HepG2 (cell line): ENCODE results near the gene PEX10. TPM values are rescaled to one million over a fixed set of nuclear protein-coding genes. Genes with fewer than 3 reads are reported as not detected.

Source experiments
- ATAC-seq: fragments of 200-7000 bp; cut with Tn5 transposase; 3 replicates; pipeline ENCODE4 v1.9.1; 2020; ENCODE audit warnings: mild to moderate bottlenecking, moderate library complexity
- BruUV-seq: library from RNA; stranded (reverse); fragments of 400-500 nt; replicated peaks from 2 replicates; lab custom pipeline; 2021; lab: Mats Ljungman, UMichigan
- CTCF ChIA-PET: fragments of 300-600 bp; formaldehyde crosslinking; extraction: SDS; loops from one replicate; lab custom pipeline; 2021; ENCODE audit warnings: low total read pairs, inconsistent platforms, low intra/inter-chr PET ratio; lab: Yijun Ruan, JAX
- POLR2A ChIA-PET: fragments of 350-600 bp; sonication (Branson Sonifier 250); formaldehyde crosslinking; loops from one replicate; lab custom pipeline; 2020; ENCODE audit warnings: antibody characterized with exemption, inconsistent platforms; lab: Yijun Ruan, JAX
- DNase-seq: peaks from one replicate; pipeline ENCODE4 v3.0.0-alpha.2; 2015; ENCODE audit warnings: low spot score
- FAIRE-seq: peaks from 3 replicates; lab custom pipeline; 2011; peaks lifted over from hg19 to GRCh38; lab: Jason Lieb, UNC
- H2AFZ ChIP-seq: one replicate; pipeline ENCODE4 v1.6.1; 2011; ENCODE audit warnings: low read length, inconsistent platforms
- H3K27ac ChIP-seq: fragments of 300-600 bp; 3 replicates; pipeline ENCODE4 v1.8.0; 2011; ENCODE audit warnings: mixed run types, mild to moderate bottlenecking, mixed read lengths, low read length, inconsistent platforms; ENCODE audit not compliant: insufficient read depth; ENCODE audit errors: extremely low read length
- H3K27me3 ChIP-seq, 2 experiments: fragments of 200-600 bp in 1 of 2; 2 replicates in 1 of 2; 3 replicates in 1 of 2; pipeline versions ENCODE4 v1.6.0 to v1.8.0; 2011; ENCODE audit warnings: low read length in 2 of 2, mild to moderate bottlenecking in 2 of 2, moderate library complexity in 2 of 2, inconsistent platforms in 1 of 2; ENCODE audit not compliant: insufficient read depth in 2 of 2, control insufficient read depth in 1 of 2
- H3K36me3 ChIP-seq, 2 experiments: fragments of 200-600 bp in 1 of 2; replicated peaks in 1 of 2; 2 replicates in 1 of 2; 3 replicates in 1 of 2; pipeline versions ENCODE4 v1.5.1 to v1.8.0; 2011; ENCODE audit warnings: low read length in 2 of 2, inconsistent platforms in 1 of 2; ENCODE audit not compliant: insufficient read depth in 2 of 2, control insufficient read depth in 1 of 2
- H3K4me1 ChIP-seq: 2 replicates; pipeline ENCODE4 v1.5.1; 2012; ENCODE audit warnings: low read length, inconsistent platforms; ENCODE audit not compliant: insufficient read depth
- H3K4me2 ChIP-seq: 2 replicates; pipeline ENCODE4 v1.6.0; 2011; ENCODE audit warnings: low read depth, low read length, inconsistent platforms
- H3K4me3 ChIP-seq, 3 experiments: fragments of 200-600 bp in 1 of 3; sonication (generic), shearing (Covaris generic) in 1 of 3; replicated peaks in 1 of 3; 2 replicates each; pipeline ENCODE4 v1.5.1; 2011 to 2016; ENCODE audit warnings: low read length in 3 of 3, inconsistent platforms in 2 of 3, low read depth in 2 of 3, mild to moderate bottlenecking in 2 of 3, control low read depth in 1 of 3, mixed read lengths in 1 of 3; ENCODE audit not compliant: insufficient read depth in 1 of 3
- H3K79me2 ChIP-seq: one replicate; pipeline ENCODE4 v1.6.1; 2011; ENCODE audit warnings: low read length, inconsistent platforms; ENCODE audit not compliant: insufficient read depth
- H3K9ac ChIP-seq: 2 replicates; pipeline ENCODE4 v1.6.0; 2011; ENCODE audit warnings: mild to moderate bottlenecking, low read depth, low read length, inconsistent platforms; ENCODE audit not compliant: insufficient read depth
- H3K9me3 ChIP-seq: 2 replicates; pipeline ENCODE4 v1.5.1; 2012; ENCODE audit warnings: mild to moderate bottlenecking, low read length
- H4K20me1 ChIP-seq: 2 replicates; pipeline ENCODE4 v1.6.0; 2011; ENCODE audit warnings: inconsistent platforms, mild to moderate bottlenecking, low read length, moderate library complexity; ENCODE audit not compliant: insufficient read depth
- AGO2 ChIP-seq: fragments of 200-400 bp; formaldehyde crosslinking; optimal IDR thresholded peaks from 2 replicates; pipeline ENCODE3; 2017; ENCODE audit warnings: mild to moderate bottlenecking, low read depth, low read length, moderate library complexity
- AKAP8 ChIP-seq: sonication (generic); formaldehyde crosslinking; IDR thresholded peaks from 2 replicates; pipeline ENCODE4 v1.5.1; 2020; ENCODE audit warnings: mild to moderate bottlenecking, missing genetic modification reagents
- BCL3 ChIP-seq: sonication (generic); formaldehyde crosslinking; IDR thresholded peaks from 2 replicates; pipeline ENCODE4 v1.5.1; 2020; ENCODE audit warnings: mild to moderate bottlenecking, missing genetic modification reagents, moderate library complexity
- HNRNPL ChIP-seq: fragments of 200-400 bp; formaldehyde crosslinking; IDR thresholded peaks from 2 replicates; pipeline ENCODE4 v1.6.1; 2017; ENCODE audit warnings: mild to moderate bottlenecking, low read depth, low read length
- KDM2A ChIP-seq: sonication (generic); formaldehyde crosslinking; IDR thresholded peaks from 2 replicates; pipeline ENCODE4 v1.4.0; 2020; ENCODE audit warnings: low read depth, missing genetic modification reagents, borderline replicate concordance
- MIER3 ChIP-seq: IDR thresholded peaks from 2 replicates; pipeline ENCODE4 v1.6.1; 2016; ENCODE audit warnings: missing compliant biosample characterization, borderline replicate concordance
- NFE2 ChIP-seq: sonication (generic); formaldehyde crosslinking; IDR thresholded peaks from 2 replicates; pipeline ENCODE4 v1.4.0; 2020; ENCODE audit warnings: missing genetic modification reagents
- NR3C1 ChIP-seq: sonication (generic); formaldehyde crosslinking; IDR thresholded peaks from 2 replicates; pipeline ENCODE4 v1.4.0; 2020; ENCODE audit warnings: missing genetic modification reagents
- PCBP1 ChIP-seq: fragments of 200-400 bp; formaldehyde crosslinking; IDR thresholded peaks from 2 replicates; pipeline ENCODE4 v1.6.1; 2017; ENCODE audit warnings: mild to moderate bottlenecking, low read depth, low read length, borderline replicate concordance
- SMC3 ChIP-seq: IDR thresholded peaks from 2 replicates; pipeline ENCODE4 v1.6.1; 2011; ENCODE audit warnings: low read length, improper control_type of control experiment
- ZMYM4 ChIP-seq: sonication (generic); formaldehyde crosslinking; IDR thresholded peaks from 2 replicates; pipeline ENCODE4 v1.8.1; 2023; ENCODE audit warnings: mild to moderate bottlenecking, missing genetic modification reagents
- WGBS: methylation state at CpG from one replicate; pipeline ENCODE4 v1.1.6; 2017; ENCODE audit warnings: low lambda C conversion rate; 5-methylcytosine and 5-hydroxymethylcytosine counted together
- in situ Hi-C: cut with HindIII; loops from 2 replicates; pipeline ENCODE4 v1.10.0; 2017; ENCODE audit warnings: low pct_unique_long_range_greater_than_20kb; ENCODE audit not compliant: extremely low pct_ligation_motif_present
- intact Hi-C: fragments of 100-400 bp; cut with micrococcal nuclease; formaldehyde crosslinking; loops from one replicate; pipeline ENCODE4 v1.10.0; 2022; ENCODE audit not compliant: unreplicated experiment
- polyA plus RNA-seq, 8 experiments: library from polyadenylated mRNA; depleted of rRNA in 3 of 8; stranded (reverse) in 7 of 8; unstranded in 1 of 8; fragments of >200 nt; fragmentation: Illumina TruSeq in 4 of 8; extraction: Trizol in 4 of 8; gene quantifications; 2 replicates each; pipeline versions ENCODE4 v1.2.1 to v1.2.3, GENCODE V29; 2011 to 2016; ENCODE audit warnings: low read depth in 4 of 8, missing spikeins in 1 of 8, mixed read lengths in 1 of 8; ENCODE audit not compliant: insufficient read depth in 1 of 8
- total RNA-seq, 5 experiments: library from RNA; depleted of rRNA; stranded (reverse); fragments of >200 nt; fragmentation: Illumina TruSeq; extraction: Trizol; gene quantifications; 2 replicates each; pipeline ENCODE4 v1.2.3, GENCODE V29; 2016; ENCODE audit warnings: low read depth in 1 of 5
- TF ChIP-seq, protein P1 (sequence below): sonication (generic); formaldehyde crosslinking; IDR thresholded peaks from 2 replicates; pipeline ENCODE4 v1.8.0; 2022; ENCODE audit warnings: missing genetic modification reagents, low read depth, mild to moderate bottlenecking, borderline replicate concordance
- TF ChIP-seq, protein P2 (sequence below): sonication (generic); formaldehyde crosslinking; IDR thresholded peaks from 2 replicates; pipeline ENCODE4 v1.4.0; 2020; ENCODE audit warnings: missing genetic modification reagents, mild to moderate bottlenecking, borderline replicate concordance

PEX10 gene
- total and polyA plus RNA-seq, 2 of the 13 experiments (the other 11 are each of a cell fraction or from before 2014, with no cell fraction given), result 16.1 to 39.6 TPM

GRCh38 chr1:2416403-2416802, 4.0 kb upstream of the PEX10 start:
- Histone ChIP-seq H3K9ac (no peak overlapping the region), H3K36me3 (no peaks in the 10 kb centered on the region), H4K20me1 (no peaks in the 10 kb centered on the region), H3K9me3 (no peaks in the 10 kb centered on the region), H3K79me2 (peaks cover 10% of the 10 kb centered on the region), H3K4me3 (no peak overlapping the region), H3K27me3 (peaks cover 9 to 54% of the 10 kb centered on the region in 2 experiments), H3K4me1 (peaks cover 25% of the 10 kb centered on the region), H3K27ac (no peak overlapping the region), H3K4me2 (no peak overlapping the region), H2AFZ (no peak overlapping the region)
- ChIA-PET CTCF (no interaction called here), POLR2A (no interaction called here)
- DNase-seq (no peak), ATAC-seq (no peak), FAIRE-seq (no peak)
- intact Hi-C loops (no loop called here), in situ Hi-C loops (no loop called here)
- TF ChIP-seq AGO2, result peak; percentile 67
- no peak for TF ChIP-seq NR3C1
- 0 out of 2 replicates have a peak, but pooled peaks have one; percentile 38 for TF ChIP-seq AKAP8
- TF ChIP-seq PCBP1, result 0 out of 2 replicates have a peak, but pooled peaks have one; percentile 16
- 23% methylated on average over 9 of the region's 12 CpGs for WGBS
- BruUV-seq, result no TSS peak

DNA sequence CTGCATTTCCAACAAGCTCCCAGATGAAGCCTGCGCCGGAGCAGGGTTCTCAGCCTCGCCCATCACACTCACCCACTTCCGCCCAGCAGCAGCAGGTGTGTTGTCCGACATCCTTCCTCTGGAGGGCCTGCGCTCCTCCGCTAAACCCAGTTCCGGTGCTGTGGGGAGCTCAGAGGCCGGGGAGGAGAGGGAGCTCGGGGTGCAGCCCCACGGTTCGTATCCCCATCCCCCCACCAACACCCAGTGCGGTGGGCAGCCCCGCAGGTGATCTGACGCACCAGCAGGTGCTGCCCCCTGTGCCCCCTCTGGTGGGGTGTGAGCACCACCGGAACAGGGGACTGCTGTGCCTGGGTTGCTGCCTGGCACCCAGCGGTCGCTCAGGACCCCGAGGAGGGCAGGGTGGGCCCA, 3.4 kb upstream of the PEX10 start:
- CTCF ChIA-PET, result no interaction called here
- H3K9ac ChIP-seq, result no peak overlapping the region
- H3K36me3 ChIP-seq, result no peaks in the 10 kb centered on the region
- DNase-seq (no peak), ATAC-seq (no peak), FAIRE-seq (no peak)
- POLR2A ChIA-PET, result no interaction called here
- in situ Hi-C loops, result no loop called here
- intact Hi-C loops, result no loop called here
- no peak overlapping the region for H3K27ac ChIP-seq
- H3K4me2 ChIP-seq, result 0 out of 2 replicates have a peak overlapping the region, but pooled peaks have one; percentile 3
- peaks cover 31% of the 10 kb centered on the region for H3K4me1 ChIP-seq
- no TSS peak for BruUV-seq
- H3K4me3 ChIP-seq, result no peak overlapping the region
- H3K9me3 ChIP-seq, result no peaks in the 10 kb centered on the region
- 44% methylated on average over 8 of the region's 19 CpGs for WGBS
- H3K79me2 ChIP-seq, result peaks cover 13% of the 10 kb centered on the region
- peaks cover 9 to 54% of the 10 kb centered on the region in 2 experiments for H3K27me3 ChIP-seq
- H4K20me1 ChIP-seq, result no peaks in the 10 kb centered on the region
- H2AFZ ChIP-seq, result no peak overlapping the region
- TF ChIP-seq HNRNPL, result 0 out of 2 replicates have a peak, but pooled peaks have one; percentile 53
- TF ChIP-seq, protein P1, sequence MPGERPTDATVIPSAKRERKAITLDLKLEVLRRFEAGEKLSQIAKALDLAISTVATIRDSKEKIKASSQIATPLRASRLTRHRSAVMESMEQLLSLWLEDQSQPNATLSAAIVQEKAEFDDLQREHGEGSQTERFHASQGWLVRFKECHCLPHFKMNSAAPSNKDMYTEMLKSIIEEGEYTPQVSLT (CRISPR knock-in tag), result no peak
- TF ChIP-seq MIER3 (CRISPR knock-in tag), result no peak
- no peak for TF ChIP-seq SMC3
- no peak for TF ChIP-seq BCL3
- no peak; the same call in 1 of the 2 replicates for TF ChIP-seq KDM2A
- no peak for TF ChIP-seq ZMYM4 (CRISPR knock-in tag)
- TF ChIP-seq, protein P2, sequence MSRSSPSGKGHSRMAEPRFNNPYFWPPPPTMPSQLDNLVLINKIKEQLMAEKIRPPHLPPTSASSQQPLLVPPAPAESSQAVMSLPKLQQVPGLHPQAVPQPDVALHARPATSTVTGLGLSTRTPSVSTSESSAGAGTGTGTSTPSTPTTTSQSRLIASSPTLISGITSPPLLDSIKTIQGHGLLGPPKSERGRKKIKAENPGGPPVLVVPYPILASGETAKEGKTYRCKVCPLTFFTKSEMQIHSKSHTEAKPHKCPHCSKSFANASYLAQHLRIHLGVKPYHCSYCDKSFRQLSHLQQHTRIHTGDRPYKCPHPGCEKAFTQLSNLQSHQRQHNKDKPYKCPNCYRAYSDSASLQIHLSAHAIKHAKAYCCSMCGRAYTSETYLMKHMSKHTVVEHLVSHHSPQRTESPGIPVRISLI (CRISPR knock-in tag), result no peak
- no peak for TF ChIP-seq NFE2
